ENCODE measurements around the gene PIEZO2. TPM values are rescaled to one million over a fixed set of nuclear protein-coding genes. Genes with fewer than 3 reads are reported as not detected.

The PIEZO2 gene
- total RNA-seq, 3 donors from 2014 or later, result 1.9 to 26.2 (median 11.4) TPM

GRCh38 chr18:11091746-11092145, 57.6 kb downstream of the PIEZO2 start:
- no peak for DNase-seq (ENCODE audit: low spot score in 2 of 2)
- no peak overlapping the region for H3K27ac ChIP-seq
- intact Hi-C loops (cut with DNase I; ENCODE audit: low total_unique reads), result no loop called here
- H3K36me3 ChIP-seq, result no peaks in the 10 kb centered on the region
- H3K4me1 ChIP-seq, result no peaks in the 10 kb centered on the region
- no peaks in the 10 kb centered on the region for H3K9me3 ChIP-seq
- TF ChIP-seq POLR2A (IDR thresholded peaks at IDR 0.05), result no peak
- TF ChIP-seq POLR2AphosphoS5 (IDR thresholded peaks at IDR 0.05), result no peak
- no peak for TF ChIP-seq CTCF (IDR thresholded peaks at IDR 0.05)
- no peak overlapping the region for H3K4me3 ChIP-seq
- H3K27me3 ChIP-seq, result no peaks in the 10 kb centered on the region

GRCh38 chr18:11089931-11090715, 59.2 kb downstream of the PIEZO2 start:
- Histone ChIP-seq H3K4me3 (no peak overlapping the region), H3K27me3 (no peaks in the 10 kb centered on the region), H3K27ac (no peak overlapping the region), H3K9me3 (no peaks in the 10 kb centered on the region), H3K36me3 (no peaks in the 10 kb centered on the region), H3K4me1 (no peaks in the 10 kb centered on the region)
- DNase-seq (ENCODE audit: low spot score in 2 of 2), result no peak
- intact Hi-C loops (cut with DNase I; ENCODE audit: low total_unique reads), result no loop called here
- no peak for TF ChIP-seq POLR2A (IDR thresholded peaks at IDR 0.05)
- TF ChIP-seq POLR2AphosphoS5 (IDR thresholded peaks at IDR 0.05), result no peak
- no peak for TF ChIP-seq CTCF (IDR thresholded peaks at IDR 0.05)

GRCh38 chr18:11081009-11081532, 68.3 kb downstream of the PIEZO2 start:
- Histone ChIP-seq H3K27me3 (no peaks in the 10 kb centered on the region), H3K4me3 (no peak overlapping the region), H3K36me3 (no peaks in the 10 kb centered on the region), H3K27ac (no peak overlapping the region), H3K4me1 (no peaks in the 10 kb centered on the region), H3K9me3 (no peaks in the 10 kb centered on the region)
- no peak for DNase-seq (ENCODE audit: low spot score in 2 of 2)
- no peak for TF ChIP-seq CTCF (IDR thresholded peaks at IDR 0.05)
- TF ChIP-seq POLR2AphosphoS5 (IDR thresholded peaks at IDR 0.05), result no peak
- no peak for TF ChIP-seq POLR2A (IDR thresholded peaks at IDR 0.05)
- intact Hi-C loops (cut with DNase I; ENCODE audit: low total_unique reads), result no loop called here

- H3K4me3 ChIP-seq, result no peak overlapping the region
Measured at GRCh38 chr18:11078491-11078890, 70.9 kb downstream of the PIEZO2 start.

More at GRCh38 chr18:11078491-11078890, 70.9 kb downstream of the PIEZO2 start:
- H3K27ac ChIP-seq, result no peak overlapping the region
- no peak for DNase-seq (ENCODE audit: low spot score in 2 of 2)
- TF ChIP-seq CTCF (IDR thresholded peaks at IDR 0.05), result no peak
- TF ChIP-seq POLR2AphosphoS5 (IDR thresholded peaks at IDR 0.05), result no peak
- TF ChIP-seq POLR2A (IDR thresholded peaks at IDR 0.05), result no peak
- H3K4me1 ChIP-seq, result no peaks in the 10 kb centered on the region
- H3K9me3 ChIP-seq, result no peaks in the 10 kb centered on the region
- no peaks in the 10 kb centered on the region for H3K36me3 ChIP-seq
- H3K27me3 ChIP-seq, result no peaks in the 10 kb centered on the region
- intact Hi-C loops (cut with DNase I; ENCODE audit: low total_unique reads), result no loop called here

All from breast epithelium (tissue), 4 donors.